Transverse colon (tissue), 4 donors: ENCODE results near the gene C2orf42. TPM values are rescaled to one million over a fixed set of nuclear protein-coding genes. Genes with fewer than 3 reads are reported as not detected.
"Not testable (repeated sequence)": the region's sequence is repeated elsewhere in the genome, so short reads cannot be mapped to it uniquely, and the experiment has no call there.

Source experiments
- DNase-seq: peaks from one replicate; pipeline ENCODE4 v3.0.0-alpha.2; 2019
- H3K27ac ChIP-seq, 4 donors: fragments of 200-600 bp; sonication (generic); 2 replicates each; pipeline ENCODE4 v1.5.1; 2016 to 2018; ENCODE audit warnings: inconsistent platforms in 4 of 4
- H3K27me3 ChIP-seq: fragments of 200-600 bp; sonication (generic); 2 replicates; pipeline ENCODE4 v1.5.1; 2017; ENCODE audit warnings: inconsistent platforms
- H3K36me3 ChIP-seq, 4 donors: fragments of 200-600 bp; sonication (generic); 2 replicates each; pipeline ENCODE4 v1.5.1; 2017 to 2019; ENCODE audit warnings: inconsistent platforms in 4 of 4
- H3K4me1 ChIP-seq, 4 donors: fragments of 200-600 bp; sonication (generic); 2 replicates each; pipeline ENCODE4 v1.5.1; 2017 to 2020; ENCODE audit warnings: inconsistent platforms in 4 of 4
- H3K4me3 ChIP-seq, 4 donors: fragments of 200-600 bp; sonication (generic); 1 replicate in 1 of 4; 2 replicates in 3 of 4; pipeline versions ENCODE4 v1.5.1 to v1.6.1; 2017 to 2019; ENCODE audit warnings: inconsistent platforms in 4 of 4
- H3K9me3 ChIP-seq, 2 donors: fragments of 200-600 bp; sonication (generic); 2 replicates each; pipeline ENCODE4 v1.5.1; 2017 to 2019; ENCODE audit warnings: inconsistent platforms in 2 of 2
- EP300 ChIP-seq: sonication (generic); formaldehyde crosslinking; IDR thresholded peaks from one replicate; pipeline ENCODE4 v1.6.1; 2017; ENCODE audit warnings: antibody characterized with exemption, low read depth
- POLR2A ChIP-seq: fragments of 450-650 bp; IDR thresholded peaks from one replicate; pipeline ENCODE4 v1.6.1; 2016; ENCODE audit warnings: antibody characterized with exemption, mild to moderate bottlenecking, moderate library complexity
- POLR2AphosphoS5 ChIP-seq, 3 donors: sonication (generic); formaldehyde crosslinking; IDR thresholded peaks; one replicate each; pipeline ENCODE4 v1.6.1; 2016; ENCODE audit warnings: antibody characterized with exemption in 3 of 3
- WGBS, 2 donors: methylation state at CpG; one replicate each; pipeline ENCODE4 v1.1.5; 2018; ENCODE audit warnings: low coverage in 1 of 2; 5-methylcytosine and 5-hydroxymethylcytosine counted together
- in situ Hi-C, 4 donors: fragments of 200-750 bp; cut with MboI; loops; one replicate each; pipeline versions ENCODE4 v1.15.0 to v1.15.1; 2017; ENCODE audit warnings: low sequenced_read_pairs in 3 of 4, low pct_ligation_motif_present in 1 of 4, low pct_unique_long_range_greater_than_20kb in 1 of 4
- intact Hi-C: fragments of 100-400 bp; cut with DNase I; formaldehyde crosslinking; loops from one replicate; pipeline ENCODE4 v1.15.1; 2023; ENCODE audit warnings: low total_unique reads
- total RNA-seq, 4 donors: library from RNA; depleted of rRNA; stranded (reverse); fragments of >200 nt; gene quantifications; one replicate each; pipeline ENCODE4 v1.1.0, GENCODE V29; 2016
- TF ChIP-seq, protein P1 (sequence below), 5 experiments: fragments of 200-600 bp in 3 of 5; fragments of 450-650 bp in 2 of 5; sonication (generic) in 3 of 5; IDR thresholded peaks; 1 replicate in 2 of 5; 2 replicates in 3 of 5; pipeline ENCODE4 v1.5.1; 2016 to 2017; ENCODE audit warnings: antibody characterized with exemption in 5 of 5, inconsistent platforms in 3 of 5, mild to moderate bottlenecking in 2 of 5, moderate library complexity in 1 of 5

C2orf42 gene
- total RNA-seq, 4 donors from 2014 or later: 2.2 to 14.0 (median 11.1) TPM

DNA sequence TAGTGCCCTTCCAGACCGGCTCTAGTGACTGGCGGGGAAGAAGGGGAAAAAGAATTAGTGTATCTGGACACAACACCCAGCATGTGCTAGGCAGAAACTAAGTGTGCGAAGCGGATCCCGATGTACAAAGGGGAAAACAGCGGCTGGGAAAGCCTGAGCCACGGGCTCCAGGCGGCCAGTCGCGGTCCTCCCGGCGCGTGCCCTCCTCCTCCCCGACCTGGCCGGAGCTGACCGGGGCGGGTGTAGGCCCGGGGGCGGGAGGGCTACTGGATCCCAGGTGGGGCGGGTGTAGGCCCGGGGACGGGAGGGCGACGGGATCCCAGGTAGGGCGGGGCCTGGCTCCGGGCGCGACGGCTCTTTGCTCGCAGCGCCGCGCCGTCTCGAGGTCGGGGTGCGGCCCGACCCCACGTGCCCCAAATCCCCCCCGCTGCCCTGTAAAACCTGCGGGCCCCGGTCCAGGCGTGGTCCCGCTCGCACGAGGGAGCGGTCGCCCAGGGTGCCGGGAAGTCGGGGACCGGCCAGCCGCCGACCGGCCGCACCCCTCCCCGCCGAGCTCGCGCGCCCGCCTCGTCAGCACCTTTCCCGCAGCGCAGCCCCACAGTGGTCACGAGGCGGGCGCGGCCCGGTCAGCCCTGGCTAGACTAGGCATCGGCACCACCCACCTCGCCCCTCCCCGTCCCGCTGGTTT is 48.8 kb downstream of the C2orf42 start:
- TF ChIP-seq, protein P1, sequence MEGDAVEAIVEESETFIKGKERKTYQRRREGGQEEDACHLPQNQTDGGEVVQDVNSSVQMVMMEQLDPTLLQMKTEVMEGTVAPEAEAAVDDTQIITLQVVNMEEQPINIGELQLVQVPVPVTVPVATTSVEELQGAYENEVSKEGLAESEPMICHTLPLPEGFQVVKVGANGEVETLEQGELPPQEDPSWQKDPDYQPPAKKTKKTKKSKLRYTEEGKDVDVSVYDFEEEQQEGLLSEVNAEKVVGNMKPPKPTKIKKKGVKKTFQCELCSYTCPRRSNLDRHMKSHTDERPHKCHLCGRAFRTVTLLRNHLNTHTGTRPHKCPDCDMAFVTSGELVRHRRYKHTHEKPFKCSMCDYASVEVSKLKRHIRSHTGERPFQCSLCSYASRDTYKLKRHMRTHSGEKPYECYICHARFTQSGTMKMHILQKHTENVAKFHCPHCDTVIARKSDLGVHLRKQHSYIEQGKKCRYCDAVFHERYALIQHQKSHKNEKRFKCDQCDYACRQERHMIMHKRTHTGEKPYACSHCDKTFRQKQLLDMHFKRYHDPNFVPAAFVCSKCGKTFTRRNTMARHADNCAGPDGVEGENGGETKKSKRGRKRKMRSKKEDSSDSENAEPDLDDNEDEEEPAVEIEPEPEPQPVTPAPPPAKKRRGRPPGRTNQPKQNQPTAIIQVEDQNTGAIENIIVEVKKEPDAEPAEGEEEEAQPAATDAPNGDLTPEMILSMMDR (IDR thresholded peaks at IDR 0.05): no peak
- TF ChIP-seq POLR2A (peak; percentile 84), POLR2AphosphoS5 (IDR thresholded peaks at IDR 0.05) (peak; percentile 61 to 91 (median 77))
- Histone ChIP-seq H3K9me3 (no peaks in the 10 kb centered on the region), H3K27ac (peak overlapping the region; percentile 93 to 98 (median 97)), H3K36me3 (no peaks in the 10 kb centered on the region), H3K4me1 (peaks cover 8 to 20% (median 19%) of the 10 kb centered on the region in 4 donors), H3K4me3 (peak overlapping the region; percentile 30 to 74 (median 51)), H3K27me3 (no peaks in the 10 kb centered on the region)
- WGBS, 2 donors: 1% methylated on average over 59 of the region's 73 CpGs; no CpG with 5 or more reads in 1 of the 2 donors
- no peak for DNase-seq
- intact Hi-C loops: loop anchor here (1.0 to 2.0 kb wide), 2 partner anchors 55 to 227 kb away; partner anchors contain the start of genes MXD1 and PCBP1
- in situ Hi-C loops: loop anchor here (10.0 kb wide), 3 partner anchors 67 to 237 kb away; partner anchors contain the start of gene MXD1 (in 1 of the 4)

DNA sequence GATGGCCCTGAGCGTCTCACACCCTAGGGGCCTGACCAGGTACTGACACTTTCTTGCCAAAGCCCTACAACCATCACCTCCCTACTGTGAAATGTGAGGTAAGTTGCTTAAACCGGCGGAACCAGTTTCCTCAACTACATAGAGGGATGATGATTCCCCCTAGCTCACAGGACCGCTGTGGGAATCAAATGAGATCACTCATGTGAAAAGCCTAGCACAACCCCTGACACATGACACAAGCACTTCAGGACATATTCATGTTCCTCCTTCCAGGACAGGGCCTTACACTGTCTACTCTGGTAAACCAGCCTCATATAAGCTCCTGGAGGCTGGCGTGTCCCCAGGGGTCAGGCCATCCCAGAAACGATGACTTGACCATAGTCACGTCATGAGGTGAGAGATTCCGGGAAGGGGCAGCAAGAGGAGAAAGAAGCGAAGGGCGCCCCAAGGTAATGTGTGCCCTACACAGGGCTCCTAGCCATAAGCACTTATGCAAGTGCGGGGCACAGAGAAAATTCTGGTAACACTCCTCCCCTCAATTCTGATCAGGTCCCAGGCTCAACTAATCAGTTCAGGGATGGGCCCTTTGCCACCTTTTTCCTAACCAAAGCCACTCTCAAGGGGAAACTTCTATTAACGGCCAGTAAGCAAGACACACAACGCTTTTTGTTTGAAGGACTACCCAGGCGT is 49.5 kb downstream of the C2orf42 start:
- peak overlapping the region; percentile 93 to 98 (median 97) for H3K27ac ChIP-seq
- in situ Hi-C loops: loop anchor here (10.0 kb wide), 3 partner anchors 67 to 237 kb away; partner anchors contain the start of gene MXD1 (in 1 of the 4)
- H3K4me3 ChIP-seq: peak overlapping the region; percentile 30 to 74 (median 51)
- H3K36me3 ChIP-seq: no peaks in the 10 kb centered on the region
- 36% methylated on average over 14 of the region's 14 CpGs; no CpG with 5 or more reads in 1 of the 2 donors for WGBS, 2 donors
- no peaks in the 10 kb centered on the region for H3K27me3 ChIP-seq
- H3K4me1 ChIP-seq: peaks cover 8 to 20% (median 19%) of the 10 kb centered on the region in 4 donors
- peak; percentile 71 for DNase-seq
- no peaks in the 10 kb centered on the region for H3K9me3 ChIP-seq
- peak; percentile 28 for TF ChIP-seq POLR2A
- TF ChIP-seq POLR2AphosphoS5 (IDR thresholded peaks at IDR 0.05): peak; percentile 41 to 80 (median 73)
- TF ChIP-seq, protein P1 (IDR thresholded peaks at IDR 0.05): peak; percentile 36 to 80 (median 56)
- TF ChIP-seq EP300: no peak
- intact Hi-C loops: no loop called here

DNA sequence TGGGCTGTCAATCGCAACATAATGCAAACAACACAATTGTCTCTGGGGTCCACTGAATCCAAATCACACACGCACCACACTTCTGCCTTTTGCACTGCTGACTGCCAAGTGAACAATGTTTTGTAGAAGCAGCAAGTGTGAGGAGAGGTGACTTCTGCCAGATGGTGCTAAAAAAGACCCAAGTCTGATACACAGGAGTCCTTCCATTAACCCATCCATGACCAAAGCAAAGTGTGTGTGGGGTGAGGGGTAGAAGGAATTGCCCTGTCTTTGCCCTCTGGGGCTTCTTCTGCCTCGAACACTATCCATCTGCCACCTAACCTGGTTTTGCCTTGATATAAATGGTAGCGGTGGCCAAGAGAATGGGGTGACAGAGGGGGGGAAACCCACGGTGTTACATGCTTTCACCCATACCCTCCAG is 50.0 kb downstream of the C2orf42 start:
- Histone ChIP-seq H3K9me3 (no peaks in the 10 kb centered on the region), H3K4me3 (no peak overlapping the region), H3K36me3 (no peaks in the 10 kb centered on the region), H3K27me3 (no peaks in the 10 kb centered on the region), H3K4me1 (peaks cover 8 to 25% (median 21%) of the 10 kb centered on the region in 4 donors), H3K27ac (peak overlapping the region; percentile 93 to 98 (median 97))
- in situ Hi-C loops (loop anchor here (10.0 kb wide), 3 partner anchors 66 to 236 kb away; partner anchors contain the start of gene MXD1 (in 1 of the 4)), intact Hi-C loops (no loop called here)
- WGBS, 2 donors: 67 to 100% methylated on average over 1 to 5 of the region's 5 CpGs
- DNase-seq: no peak
- no peak for TF ChIP-seq EP300

DNA sequence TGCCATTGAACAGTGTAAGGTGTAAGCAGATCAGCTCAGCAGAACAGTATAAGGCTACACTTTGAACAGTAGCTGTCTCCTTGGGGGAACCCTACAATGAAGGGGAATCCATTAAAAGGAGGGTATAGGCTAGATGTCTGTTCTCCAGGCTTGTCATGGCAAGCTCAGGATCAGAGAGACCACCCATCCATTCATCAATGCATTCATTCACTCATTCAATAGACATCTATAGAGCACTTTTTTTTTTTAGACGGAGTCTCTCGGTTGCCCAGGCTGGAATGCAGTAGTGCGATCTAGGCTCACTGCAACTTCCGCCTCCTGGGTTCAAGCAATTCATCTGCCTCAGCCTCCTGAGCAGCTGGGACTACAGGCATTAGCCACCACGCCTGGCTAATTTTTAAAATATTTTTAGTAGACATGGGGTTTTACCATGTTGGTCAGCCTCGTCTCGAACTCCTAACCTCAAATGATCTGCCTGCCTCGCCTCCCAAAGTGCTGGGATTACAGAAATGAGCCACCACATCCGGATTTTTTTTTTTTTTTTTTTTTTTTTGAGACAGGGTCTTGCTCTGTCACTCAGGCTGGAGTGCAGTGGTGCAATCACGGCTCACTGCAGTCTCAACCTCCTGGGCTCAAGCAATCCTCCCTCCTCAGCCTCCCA is 56.4 kb downstream of the C2orf42 start:
- DNase-seq, H3K4me3 ChIP-seq, H3K36me3 ChIP-seq, intact Hi-C loops, H3K27me3 ChIP-seq, H3K9me3 ChIP-seq: not testable (repeated sequence)
- in situ Hi-C loops: loop anchor here in 1 of 4 donors (10.0 kb wide), 1 partner anchor 50 kb away; the partner anchor contains the start of gene PCBP1
- peaks cover 6 to 51% (median 25%) of the 10 kb centered on the region in 4 donors for H3K4me1 ChIP-seq
- H3K27ac ChIP-seq: peak overlapping the region; percentile 85 to 94 (median 92)
- 75 to 95% methylated on average over 4 to 10 of the region's 10 CpGs for WGBS, 2 donors
